Measurements from ENCODE around the gene CCDC3.

DNA sequence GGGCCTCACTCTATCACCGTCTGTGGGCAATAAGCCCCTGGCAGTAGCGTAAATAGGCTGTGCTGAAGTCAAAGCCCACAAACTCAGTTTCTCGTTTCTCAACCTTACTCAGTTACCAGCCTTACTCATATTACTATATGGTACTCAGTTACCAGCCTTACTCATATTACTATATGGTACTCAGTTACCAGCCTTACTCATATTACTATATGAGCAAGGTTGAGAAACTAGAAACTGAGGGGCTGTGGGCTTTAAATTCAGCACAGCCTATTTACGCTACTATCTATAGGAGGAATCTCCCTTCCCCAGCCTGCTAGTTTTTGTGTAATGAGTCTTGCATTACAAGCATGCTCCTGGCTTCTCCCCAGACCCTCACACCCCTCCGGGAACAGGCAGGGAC, 35.4 kb downstream of the CCDC3 start:
- TF ChIP-seq, protein P1, sequence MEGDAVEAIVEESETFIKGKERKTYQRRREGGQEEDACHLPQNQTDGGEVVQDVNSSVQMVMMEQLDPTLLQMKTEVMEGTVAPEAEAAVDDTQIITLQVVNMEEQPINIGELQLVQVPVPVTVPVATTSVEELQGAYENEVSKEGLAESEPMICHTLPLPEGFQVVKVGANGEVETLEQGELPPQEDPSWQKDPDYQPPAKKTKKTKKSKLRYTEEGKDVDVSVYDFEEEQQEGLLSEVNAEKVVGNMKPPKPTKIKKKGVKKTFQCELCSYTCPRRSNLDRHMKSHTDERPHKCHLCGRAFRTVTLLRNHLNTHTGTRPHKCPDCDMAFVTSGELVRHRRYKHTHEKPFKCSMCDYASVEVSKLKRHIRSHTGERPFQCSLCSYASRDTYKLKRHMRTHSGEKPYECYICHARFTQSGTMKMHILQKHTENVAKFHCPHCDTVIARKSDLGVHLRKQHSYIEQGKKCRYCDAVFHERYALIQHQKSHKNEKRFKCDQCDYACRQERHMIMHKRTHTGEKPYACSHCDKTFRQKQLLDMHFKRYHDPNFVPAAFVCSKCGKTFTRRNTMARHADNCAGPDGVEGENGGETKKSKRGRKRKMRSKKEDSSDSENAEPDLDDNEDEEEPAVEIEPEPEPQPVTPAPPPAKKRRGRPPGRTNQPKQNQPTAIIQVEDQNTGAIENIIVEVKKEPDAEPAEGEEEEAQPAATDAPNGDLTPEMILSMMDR (IDR thresholded peaks at IDR 0.05; ENCODE audit: low read length), result no peak
- TF ChIP-seq EZH2 (optimal IDR thresholded peaks at IDR 0.05; ENCODE audit: low read depth, low read length), result no peak
